ENCODE results near the gene SMG9. TPM values are rescaled to one million over a fixed set of nuclear protein-coding genes. Genes with fewer than 3 reads are reported as not detected.

SMG9 gene
- total RNA-seq, 6 experiments from 2014 or later = 6.5 to 13.5 (median 9.8) TPM

DNA sequence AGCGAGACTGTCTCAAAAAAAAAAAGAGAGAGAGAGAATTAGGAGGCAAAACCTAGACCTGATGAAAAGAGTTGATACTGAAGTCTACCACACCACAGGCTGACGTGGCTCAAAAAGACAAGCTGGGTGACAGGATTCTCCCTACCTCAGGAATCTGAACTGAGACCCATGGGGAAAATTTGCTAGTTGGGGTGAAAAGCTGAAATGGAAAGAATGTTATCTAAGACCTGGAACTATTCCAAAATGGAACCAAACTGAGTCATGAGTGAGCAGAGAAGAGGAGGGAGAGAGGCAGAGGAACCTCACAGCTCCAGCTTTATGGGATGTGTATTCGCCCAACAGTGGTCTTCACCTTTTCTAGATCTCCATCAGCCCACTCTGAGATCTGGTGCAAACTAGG is 11.7 kb downstream of the SMG9 start:
- intact Hi-C loops (cut with DNase I) = no loop called here
- no peaks in the 10 kb centered on the region for H3K27me3 ChIP-seq
- H3K4me1 ChIP-seq = no peaks in the 10 kb centered on the region
- WGBS (ENCODE audit: insufficient coverage, low coverage, low lambda C conversion rate, missing lambda C conversion rate) = 94% methylated on average over 3 of the region's 3 CpGs
- DNase-seq = no peak
- H3K36me3 ChIP-seq = peaks cover 0 to 48% (median 15%) of the 10 kb centered on the region in 4 donors
- no peak overlapping the region for H3K4me3 ChIP-seq
- H3K27ac ChIP-seq = no peak overlapping the region
- TF ChIP-seq, protein P1, sequence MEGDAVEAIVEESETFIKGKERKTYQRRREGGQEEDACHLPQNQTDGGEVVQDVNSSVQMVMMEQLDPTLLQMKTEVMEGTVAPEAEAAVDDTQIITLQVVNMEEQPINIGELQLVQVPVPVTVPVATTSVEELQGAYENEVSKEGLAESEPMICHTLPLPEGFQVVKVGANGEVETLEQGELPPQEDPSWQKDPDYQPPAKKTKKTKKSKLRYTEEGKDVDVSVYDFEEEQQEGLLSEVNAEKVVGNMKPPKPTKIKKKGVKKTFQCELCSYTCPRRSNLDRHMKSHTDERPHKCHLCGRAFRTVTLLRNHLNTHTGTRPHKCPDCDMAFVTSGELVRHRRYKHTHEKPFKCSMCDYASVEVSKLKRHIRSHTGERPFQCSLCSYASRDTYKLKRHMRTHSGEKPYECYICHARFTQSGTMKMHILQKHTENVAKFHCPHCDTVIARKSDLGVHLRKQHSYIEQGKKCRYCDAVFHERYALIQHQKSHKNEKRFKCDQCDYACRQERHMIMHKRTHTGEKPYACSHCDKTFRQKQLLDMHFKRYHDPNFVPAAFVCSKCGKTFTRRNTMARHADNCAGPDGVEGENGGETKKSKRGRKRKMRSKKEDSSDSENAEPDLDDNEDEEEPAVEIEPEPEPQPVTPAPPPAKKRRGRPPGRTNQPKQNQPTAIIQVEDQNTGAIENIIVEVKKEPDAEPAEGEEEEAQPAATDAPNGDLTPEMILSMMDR (IDR thresholded peaks at IDR 0.05) = no peak
- no peak for TF ChIP-seq POLR2A (IDR thresholded peaks at IDR 0.05)
- ATAC-seq = no peak
- no peaks in the 10 kb centered on the region for H3K9me3 ChIP-seq

DNA sequence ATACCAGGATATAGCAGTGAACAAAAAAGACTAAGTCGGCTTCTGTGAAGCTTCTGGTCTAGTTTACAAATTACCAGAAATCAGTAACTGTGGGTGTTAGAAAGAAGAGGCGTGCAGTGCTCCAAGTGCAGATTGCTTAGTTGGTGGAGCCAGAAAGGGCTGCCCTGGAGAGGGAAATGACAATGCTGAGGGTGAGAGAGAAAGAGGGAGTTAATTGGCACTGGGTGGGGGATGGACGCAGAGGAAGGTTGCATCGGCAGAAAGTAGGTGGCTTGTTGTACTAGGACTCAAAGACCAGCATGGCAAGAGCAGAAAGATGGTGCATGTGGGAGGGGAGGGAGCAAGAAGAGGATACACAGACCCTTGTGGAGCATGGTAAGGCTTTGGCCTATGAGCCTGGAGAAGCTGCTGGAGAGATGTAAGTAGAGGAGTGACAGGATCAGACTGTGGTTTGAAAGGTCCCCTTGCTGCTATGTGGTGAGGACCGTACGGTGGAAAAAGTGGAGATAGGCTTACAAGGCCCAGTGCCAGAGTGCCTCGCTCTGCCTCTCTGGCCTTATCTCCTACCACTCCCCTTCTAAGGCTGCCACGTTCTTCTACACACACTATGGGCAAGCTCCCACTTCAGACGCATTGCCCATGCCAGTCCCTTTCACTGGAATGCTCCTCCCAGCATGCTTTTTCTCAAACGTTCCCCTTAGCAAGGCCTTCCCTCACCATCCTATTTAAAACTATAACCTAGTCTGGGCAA is 13.5 kb downstream of the SMG9 start:
- intact Hi-C loops (cut with DNase I) = no loop called here
- Histone ChIP-seq H3K27ac (no peak overlapping the region), H3K27me3 (no peaks in the 10 kb centered on the region), H3K4me3 (no peak overlapping the region), H3K36me3 (peaks cover 0 to 43% (median 14%) of the 10 kb centered on the region in 4 donors), H3K9me3 (no peaks in the 10 kb centered on the region), H3K4me1 (no peaks in the 10 kb centered on the region)
- no peak for ATAC-seq
- TF ChIP-seq POLR2A (IDR thresholded peaks at IDR 0.05) = no peak
- TF ChIP-seq, protein P1 (IDR thresholded peaks at IDR 0.05) = no peak
- 87% methylated on average over 4 of the region's 10 CpGs for WGBS (ENCODE audit: insufficient coverage, low coverage, low lambda C conversion rate, missing lambda C conversion rate)
- no peak for DNase-seq

DNA sequence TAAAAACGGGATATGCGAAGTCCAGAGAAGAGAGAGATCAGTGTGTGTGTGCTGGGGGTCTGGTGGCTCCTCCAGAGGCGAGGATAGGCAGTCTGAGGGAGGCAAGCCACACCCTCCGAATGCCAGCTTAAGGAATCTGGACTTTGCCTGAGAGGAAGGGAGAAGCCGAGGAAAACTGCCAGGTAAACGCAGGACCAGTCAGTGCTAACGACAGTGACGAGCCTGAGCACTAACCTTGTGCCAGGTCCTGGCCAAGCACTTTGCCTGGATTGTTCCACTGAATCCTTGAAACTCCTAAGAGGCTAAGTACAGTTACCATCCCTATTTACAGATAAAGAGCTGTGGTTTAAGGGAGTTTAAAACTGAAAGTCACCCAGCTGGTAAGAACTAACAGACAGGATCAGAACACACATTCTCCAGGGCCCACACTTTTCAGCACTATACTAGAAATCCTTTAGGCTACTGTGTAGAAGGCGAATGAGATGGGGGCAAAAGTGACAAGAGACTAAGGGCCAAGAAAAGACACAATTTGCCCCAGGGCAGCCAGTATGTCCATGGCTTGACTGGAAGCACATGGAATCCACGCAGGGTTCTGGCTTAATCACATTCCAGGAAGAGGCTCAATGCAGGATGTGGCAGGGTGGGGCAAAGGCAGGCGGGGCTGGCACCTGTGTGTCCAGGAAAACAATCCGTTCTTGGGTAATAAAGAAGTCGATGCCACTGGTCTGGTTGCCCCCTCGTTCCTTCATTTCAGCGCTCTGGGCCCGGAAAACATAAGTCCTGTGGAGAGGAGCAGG is 15.1 kb downstream of the SMG9 start:
- Histone ChIP-seq H3K27ac (no peak overlapping the region), H3K36me3 (peaks cover 0 to 41% (median 14%) of the 10 kb centered on the region in 4 donors), H3K4me1 (no peaks in the 10 kb centered on the region), H3K9me3 (no peaks in the 10 kb centered on the region), H3K27me3 (no peaks in the 10 kb centered on the region), H3K4me3 (no peak overlapping the region)
- DNase-seq = no peak
- peak in 3 of 4 donors; percentile 43 to 56 (median 54) for ATAC-seq
- 69% methylated on average over 6 of the region's 16 CpGs for WGBS (ENCODE audit: insufficient coverage, low coverage, low lambda C conversion rate, missing lambda C conversion rate)
- intact Hi-C loops (cut with DNase I) = no loop called here
- TF ChIP-seq POLR2A (IDR thresholded peaks at IDR 0.05) = no peak
- TF ChIP-seq, protein P1 (IDR thresholded peaks at IDR 0.05) = no peak

DNA sequence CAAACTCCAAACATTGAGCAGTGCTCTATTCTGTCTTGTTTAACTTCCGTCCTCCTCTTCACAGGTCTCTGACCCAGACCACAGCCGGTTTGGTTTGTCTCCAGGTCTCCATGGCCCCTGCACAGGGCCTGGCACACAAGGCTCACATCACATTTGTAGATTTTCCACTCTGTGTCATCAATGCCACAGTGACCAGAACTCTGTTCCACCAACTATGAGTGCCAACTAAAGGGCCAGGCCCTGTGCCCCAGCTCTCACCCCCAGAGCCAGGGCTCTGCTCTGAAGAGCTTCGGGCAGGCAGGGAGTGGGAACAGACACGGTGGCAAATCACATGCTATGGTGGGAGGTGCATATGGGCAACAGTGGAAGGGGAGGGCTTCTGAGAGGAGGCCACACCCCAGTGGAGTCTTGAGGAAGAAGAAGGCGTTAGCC is 16.0 kb downstream of the SMG9 start:
- no peak for TF ChIP-seq POLR2A (IDR thresholded peaks at IDR 0.05)
- TF ChIP-seq, protein P1 (IDR thresholded peaks at IDR 0.05) = no peak
- DNase-seq = no peak
- intact Hi-C loops (cut with DNase I) = no loop called here
- H3K27me3 ChIP-seq = no peaks in the 10 kb centered on the region
- H3K4me1 ChIP-seq = no peaks in the 10 kb centered on the region
- H3K9me3 ChIP-seq = no peaks in the 10 kb centered on the region
- ATAC-seq = peak; percentile 44 to 72 (median 72)
- no peak overlapping the region for H3K4me3 ChIP-seq
- WGBS (ENCODE audit: insufficient coverage, low coverage, low lambda C conversion rate, missing lambda C conversion rate) = 52% methylated on average over 5 of the region's 5 CpGs
- peaks cover 0 to 41% (median 14%) of the 10 kb centered on the region in 4 donors for H3K36me3 ChIP-seq
- no peak overlapping the region for H3K27ac ChIP-seq

Data from right lobe of liver (tissue), 6 donors.